CD1c-positive myeloid dendritic cell (primary cell): ENCODE measurements around the gene MACROD2.

Experiments
- DNase-seq: peaks from one replicate; pipeline ENCODE4 v3.0.0-alpha.2; 2016; ENCODE audit errors: extremely low spot score

Gene MACROD2

GRCh38 chr20:14815340-14815739 lies 820.0 kb downstream of the MACROD2 start:
- DNase-seq: no peak

- DNase-seq: no peak
Observed at GRCh38 chr20:14816471-14816870, 821.2 kb downstream of the MACROD2 start.

GRCh38 chr20:14817101-14817500 lies 821.8 kb downstream of the MACROD2 start:
- DNase-seq: no peak

GRCh38 chr20:14820771-14821170 lies 825.5 kb downstream of the MACROD2 start:
- no peak for DNase-seq

- no peak for DNase-seq
Observed at GRCh38 chr20:14821251-14821650, 825.9 kb downstream of the MACROD2 start.

- no peak for DNase-seq
Observed at GRCh38 chr20:14824996-14825395, 829.7 kb downstream of the MACROD2 start.

GRCh38 chr20:14826543-14827313 lies 831.4 kb downstream of the MACROD2 start:
- DNase-seq: no peak

- DNase-seq: no peak
Observed at GRCh38 chr20:14828459-14828858, 833.1 kb downstream of the MACROD2 start.

- no peak for DNase-seq
Observed at GRCh38 chr20:14829906-14830305, 834.6 kb downstream of the MACROD2 start.

- DNase-seq: no peak
Observed at GRCh38 chr20:14830466-14830865, 835.1 kb downstream of the MACROD2 start.

GRCh38 chr20:14830899-14831298 lies 835.6 kb downstream of the MACROD2 start:
- no peak for DNase-seq

GRCh38 chr20:14832630-14833029 lies 837.3 kb downstream of the MACROD2 start:
- DNase-seq: no peak

GRCh38 chr20:14838663-14839628 lies 843.6 kb downstream of the MACROD2 start:
- DNase-seq: no peak

GRCh38 chr20:14845199-14846160 lies 850.2 kb downstream of the MACROD2 start:
- DNase-seq: no peak

GRCh38 chr20:14848806-14849205 lies 853.5 kb downstream of the MACROD2 start:
- no peak for DNase-seq

GRCh38 chr20:14853079-14853478 lies 857.8 kb downstream of the MACROD2 start:
- DNase-seq: no peak

- DNase-seq: no peak
Observed at GRCh38 chr20:14855171-14855570, 859.9 kb downstream of the MACROD2 start.

- DNase-seq: no peak
Observed at GRCh38 chr20:14859627-14860026, 864.3 kb downstream of the MACROD2 start.

GRCh38 chr20:14860410-14860814 lies 865.1 kb downstream of the MACROD2 start:
- DNase-seq: no peak

- no peak for DNase-seq
Observed at GRCh38 chr20:14861028-14861699, 865.8 kb downstream of the MACROD2 start.

- DNase-seq: no peak
Observed at GRCh38 chr20:14865169-14865568, 869.9 kb downstream of the MACROD2 start.
